ENCODE measurements around the gene AIRE. TPM values are rescaled to one million over a fixed set of nuclear protein-coding genes. Genes with fewer than 3 reads are reported as not detected.
A peak's percentile ranks its signal among the peaks of the same experiment; 100 is the strongest.

Gene AIRE
- total RNA-seq, 6 experiments from 2014 or later: not detected

DNA sequence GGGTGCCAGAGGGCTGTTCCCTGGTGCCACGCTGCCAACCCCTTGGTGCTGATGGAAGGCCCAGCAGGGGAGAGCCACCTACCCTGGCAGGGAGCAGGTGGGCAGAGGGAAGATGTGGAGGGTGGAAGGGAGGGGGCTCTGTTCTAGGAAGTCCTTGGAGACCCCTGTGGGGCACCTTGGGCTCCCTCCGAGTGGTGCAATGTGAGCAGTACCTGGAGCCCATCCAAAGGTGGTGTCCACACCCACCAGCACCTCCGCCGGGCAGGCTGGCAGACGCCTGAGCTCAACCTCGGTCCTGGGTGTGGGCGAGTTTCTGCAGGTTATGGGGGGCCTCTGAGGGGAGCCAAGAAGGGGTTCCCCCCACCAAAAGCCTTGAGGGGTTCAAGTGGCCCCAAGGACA lies 12.6 kb upstream of the AIRE start:
- Histone ChIP-seq H3K27me3 (no peaks in the 10 kb centered on the region), H3K4me3 (no peak overlapping the region), H3K36me3 (no peaks in the 10 kb centered on the region), H3K4me1 (no peaks in the 10 kb centered on the region), H3K27ac (no peak overlapping the region), H3K9me3 (no peaks in the 10 kb centered on the region)
- intact Hi-C loops (cut with DNase I): no loop called here
- 100% methylated on average over 1 of the region's 7 CpGs for WGBS (ENCODE audit: insufficient coverage, low coverage, low lambda C conversion rate, missing lambda C conversion rate)
- ATAC-seq (peak in 1 of 4 donors; percentile 41), DNase-seq (peak in 1 of 3 donors; percentile 40)
- TF ChIP-seq POLR2A (IDR thresholded peaks at IDR 0.05): no peak
- TF ChIP-seq, protein P1, sequence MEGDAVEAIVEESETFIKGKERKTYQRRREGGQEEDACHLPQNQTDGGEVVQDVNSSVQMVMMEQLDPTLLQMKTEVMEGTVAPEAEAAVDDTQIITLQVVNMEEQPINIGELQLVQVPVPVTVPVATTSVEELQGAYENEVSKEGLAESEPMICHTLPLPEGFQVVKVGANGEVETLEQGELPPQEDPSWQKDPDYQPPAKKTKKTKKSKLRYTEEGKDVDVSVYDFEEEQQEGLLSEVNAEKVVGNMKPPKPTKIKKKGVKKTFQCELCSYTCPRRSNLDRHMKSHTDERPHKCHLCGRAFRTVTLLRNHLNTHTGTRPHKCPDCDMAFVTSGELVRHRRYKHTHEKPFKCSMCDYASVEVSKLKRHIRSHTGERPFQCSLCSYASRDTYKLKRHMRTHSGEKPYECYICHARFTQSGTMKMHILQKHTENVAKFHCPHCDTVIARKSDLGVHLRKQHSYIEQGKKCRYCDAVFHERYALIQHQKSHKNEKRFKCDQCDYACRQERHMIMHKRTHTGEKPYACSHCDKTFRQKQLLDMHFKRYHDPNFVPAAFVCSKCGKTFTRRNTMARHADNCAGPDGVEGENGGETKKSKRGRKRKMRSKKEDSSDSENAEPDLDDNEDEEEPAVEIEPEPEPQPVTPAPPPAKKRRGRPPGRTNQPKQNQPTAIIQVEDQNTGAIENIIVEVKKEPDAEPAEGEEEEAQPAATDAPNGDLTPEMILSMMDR (IDR thresholded peaks at IDR 0.05): no peak

DNA sequence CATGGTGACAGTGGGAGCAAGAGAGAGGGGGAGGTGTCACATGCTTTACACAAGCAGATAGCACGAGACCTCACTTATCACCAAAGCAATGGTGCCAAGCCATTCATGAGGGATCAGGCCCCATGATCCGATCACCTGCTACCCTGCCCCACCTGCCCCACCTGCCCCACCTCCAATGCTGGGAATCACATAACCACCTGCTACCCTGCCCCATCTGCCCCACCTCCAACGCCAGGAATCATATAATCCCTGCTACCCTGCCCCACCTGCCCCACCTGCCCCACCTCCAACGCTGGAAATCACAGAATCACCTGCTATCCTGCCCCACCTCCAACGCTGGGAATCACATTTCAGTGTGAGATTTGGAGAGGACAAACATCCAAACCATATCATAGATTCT lies 10.6 kb upstream of the AIRE start:
- ATAC-seq: no peak
- no peaks in the 10 kb centered on the region for H3K9me3 ChIP-seq
- H3K27me3 ChIP-seq: no peaks in the 10 kb centered on the region
- no peaks in the 10 kb centered on the region for H3K36me3 ChIP-seq
- intact Hi-C loops (cut with DNase I): no loop called here
- TF ChIP-seq, protein P1 (IDR thresholded peaks at IDR 0.05): no peak
- TF ChIP-seq POLR2A (IDR thresholded peaks at IDR 0.05): no peak
- 63% methylated on average over 5 of the region's 5 CpGs for WGBS (ENCODE audit: insufficient coverage, low coverage, low lambda C conversion rate, missing lambda C conversion rate)
- H3K4me1 ChIP-seq: no peaks in the 10 kb centered on the region
- H3K27ac ChIP-seq: no peak overlapping the region
- DNase-seq: no peak
- no peak overlapping the region for H3K4me3 ChIP-seq

DNA sequence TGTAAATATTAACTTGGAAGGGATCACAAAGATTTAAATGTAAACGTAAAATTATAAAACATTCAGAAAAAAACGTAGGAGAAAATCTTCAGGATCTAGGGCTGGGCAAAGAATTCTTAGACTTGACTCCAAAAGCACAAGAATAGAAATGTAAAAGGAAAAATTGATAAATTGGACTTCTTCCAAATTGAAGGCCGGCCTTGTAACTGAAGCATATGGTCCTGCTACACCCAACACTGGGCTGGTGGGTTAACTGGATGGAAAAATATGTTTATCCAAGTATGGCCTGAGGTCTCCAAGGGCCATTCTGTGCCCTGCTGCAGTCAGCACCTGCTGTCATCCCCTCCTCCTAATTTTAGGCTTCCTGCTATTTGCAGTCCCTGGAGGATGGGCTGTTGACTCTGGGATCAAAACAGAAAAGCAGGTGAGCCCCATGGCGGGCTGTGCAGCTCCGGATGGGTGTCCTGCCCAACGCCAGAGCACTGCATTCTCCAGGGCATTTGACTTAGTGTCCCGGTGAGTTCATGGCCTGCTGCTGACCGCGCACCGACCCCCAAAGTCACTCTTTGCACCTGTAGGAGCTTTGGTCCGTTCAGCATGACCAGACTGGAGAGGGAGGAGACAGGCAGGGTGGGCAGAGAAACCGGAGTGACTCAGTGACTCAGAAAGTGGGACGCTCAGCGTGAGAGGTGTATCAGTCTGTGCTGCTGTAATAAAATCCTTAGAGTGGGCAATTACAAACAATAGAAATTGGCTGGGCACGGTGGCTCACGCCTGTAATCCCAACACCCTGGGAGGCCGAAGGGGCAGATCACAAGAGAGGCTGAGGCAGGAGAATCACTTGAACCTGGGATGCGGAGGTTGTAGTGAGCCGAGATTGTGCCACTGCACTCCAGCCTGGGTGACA lies 6.1 kb upstream of the AIRE start:
- no peaks in the 10 kb centered on the region for H3K9me3 ChIP-seq
- H3K27me3 ChIP-seq: no peaks in the 10 kb centered on the region
- 89% methylated on average over 13 of the region's 19 CpGs for WGBS (ENCODE audit: insufficient coverage, low coverage, low lambda C conversion rate, missing lambda C conversion rate)
- DNase-seq (peak in 1 of 3 donors; percentile 15), ATAC-seq (no peak)
- H3K4me1 ChIP-seq: no peaks in the 10 kb centered on the region
- TF ChIP-seq POLR2A (IDR thresholded peaks at IDR 0.05): no peak
- TF ChIP-seq, protein P1 (IDR thresholded peaks at IDR 0.05): no peak
- no peaks in the 10 kb centered on the region for H3K36me3 ChIP-seq
- no peak overlapping the region for H3K27ac ChIP-seq
- H3K4me3 ChIP-seq: no peak overlapping the region
- intact Hi-C loops (cut with DNase I): no loop called here

DNA sequence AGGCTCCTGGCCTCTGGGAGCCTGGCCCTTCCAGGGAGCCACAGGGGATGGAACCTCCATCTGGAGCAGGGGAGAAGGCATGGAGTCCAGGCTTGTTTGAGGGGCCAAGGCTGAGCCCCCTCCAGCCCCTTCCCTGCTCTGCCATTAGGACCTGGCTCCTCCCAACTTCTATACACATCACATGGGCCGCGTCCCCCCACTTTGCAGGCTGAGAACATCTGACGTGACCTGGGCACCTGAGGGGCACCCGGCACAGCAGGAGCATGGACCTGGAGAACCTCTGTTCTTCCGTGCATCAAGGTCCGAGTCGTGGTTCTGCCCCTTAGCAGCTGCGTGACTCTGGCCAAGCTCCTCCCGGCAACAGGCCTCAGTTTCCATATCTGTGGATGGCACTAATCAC lies 3.9 kb upstream of the AIRE start:
- TF ChIP-seq, protein P1 (IDR thresholded peaks at IDR 0.05): no peak
- TF ChIP-seq POLR2A (IDR thresholded peaks at IDR 0.05): no peak
- Histone ChIP-seq H3K4me3 (no peak overlapping the region), H3K9me3 (no peaks in the 10 kb centered on the region), H3K27me3 (no peaks in the 10 kb centered on the region), H3K4me1 (peaks cover 0 to 3% (median 0%) of the 10 kb centered on the region in 4 donors), H3K27ac (no peak overlapping the region), H3K36me3 (no peaks in the 10 kb centered on the region)
- ATAC-seq (no peak), DNase-seq (peak in 1 of 3 donors; percentile 36)
- intact Hi-C loops (cut with DNase I): no loop called here
- WGBS (ENCODE audit: insufficient coverage, low coverage, low lambda C conversion rate, missing lambda C conversion rate): 89% methylated on average over 9 of the region's 9 CpGs
